GM21619 (cell line): ENCODE data around the gene TH.
"Not testable (repeated sequence)": the region's sequence is repeated elsewhere in the genome, so short reads cannot be mapped to it uniquely, and the experiment has no call there.

Source experiments
- ATAC-seq: cut with Tn5 transposase; IDR thresholded peaks from one replicate; pipeline ENCODE4 v1.9.1; 2021; ENCODE audit not compliant: unreplicated experiment

TH gene

GRCh38 chr11:2179516-2179915 is 7.9 kb upstream of the TH start:
- no peak for ATAC-seq

GRCh38 chr11:2178906-2179494 is 7.4 kb upstream of the TH start:
- ATAC-seq: no peak

GRCh38 chr11:2178055-2178773 is 6.6 kb upstream of the TH start:
- ATAC-seq: not testable (repeated sequence)

GRCh38 chr11:2177076-2177475 is 5.5 kb upstream of the TH start:
- ATAC-seq: no peak

GRCh38 chr11:2176389-2176900 is 4.8 kb upstream of the TH start:
- ATAC-seq: no peak

DNA sequence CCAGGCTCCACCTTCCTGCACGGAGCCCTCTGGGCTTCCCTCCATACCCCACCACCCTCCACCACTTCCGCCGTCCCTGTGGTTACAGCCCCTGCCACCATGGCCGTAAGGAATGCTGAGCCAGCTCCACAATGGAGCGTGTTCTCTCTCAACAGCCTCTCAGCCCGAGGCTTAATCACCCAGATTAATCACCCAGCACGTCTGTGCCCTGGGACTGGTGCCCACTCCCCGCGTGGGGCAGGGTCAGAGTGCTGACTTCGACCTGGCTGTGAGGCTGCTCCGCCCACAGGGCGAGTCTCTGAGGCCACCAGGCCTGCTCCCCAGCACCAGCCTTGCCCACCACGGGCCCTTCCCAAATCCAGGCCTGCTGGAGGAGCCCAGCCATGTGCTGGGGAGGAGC is 4.0 kb upstream of the TH start:
- no peak for ATAC-seq

- no peak for ATAC-seq
These were observed 2.7 kb upstream of the TH start for GRCh38 chr11:2174361-2174760.

DNA sequence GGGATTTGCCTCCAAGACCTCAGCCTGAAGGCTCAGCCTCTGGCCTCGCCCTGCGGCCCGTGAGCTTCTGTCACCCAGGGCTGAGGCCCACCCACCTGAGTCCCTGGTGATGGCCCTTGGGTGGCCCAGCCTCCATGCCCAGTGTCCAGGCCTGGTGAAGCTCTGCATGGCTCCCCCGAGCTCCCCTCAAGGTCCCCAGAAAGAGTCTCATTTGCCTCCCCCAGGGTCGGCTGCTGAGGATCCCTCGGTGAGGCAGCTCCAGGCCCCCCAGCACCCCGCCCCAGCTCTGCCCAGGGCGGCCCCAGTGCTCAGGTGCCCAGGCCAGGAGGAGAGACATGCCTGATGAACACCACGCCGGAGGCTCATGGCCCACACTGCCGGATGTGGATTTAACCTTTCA is 2.1 kb upstream of the TH start:
- ATAC-seq: no peak

DNA sequence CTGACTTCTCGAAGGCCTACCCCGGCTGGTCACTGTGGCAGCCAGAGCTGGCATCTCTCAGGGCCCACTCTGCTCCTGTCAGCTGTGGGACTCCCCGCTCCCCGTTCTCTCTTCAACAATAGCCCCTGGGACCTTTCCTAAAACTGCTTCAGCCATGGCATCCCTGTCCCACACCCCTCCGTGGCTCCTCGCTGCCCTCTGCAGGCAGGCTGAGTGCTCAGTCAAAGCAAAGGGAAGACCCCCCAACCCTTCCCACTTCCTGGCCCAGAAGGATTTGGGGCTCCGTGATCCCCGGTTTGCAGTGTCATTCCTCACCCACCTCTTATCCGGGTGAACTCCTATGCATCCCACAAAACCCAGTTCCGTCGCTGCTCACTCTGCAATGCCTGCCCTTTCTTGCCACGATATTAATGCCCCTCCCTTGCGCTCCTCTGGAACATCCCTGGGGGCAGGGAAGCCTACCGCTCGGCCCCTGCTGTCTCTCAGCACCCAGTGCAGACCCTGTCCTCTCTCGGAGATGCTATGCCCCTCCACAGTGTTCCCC is 1.6 kb upstream of the TH start:
- ATAC-seq: no peak

- ATAC-seq: no peak
These were observed 1.1 kb upstream of the TH start for GRCh38 chr11:2172676-2173075.

DNA sequence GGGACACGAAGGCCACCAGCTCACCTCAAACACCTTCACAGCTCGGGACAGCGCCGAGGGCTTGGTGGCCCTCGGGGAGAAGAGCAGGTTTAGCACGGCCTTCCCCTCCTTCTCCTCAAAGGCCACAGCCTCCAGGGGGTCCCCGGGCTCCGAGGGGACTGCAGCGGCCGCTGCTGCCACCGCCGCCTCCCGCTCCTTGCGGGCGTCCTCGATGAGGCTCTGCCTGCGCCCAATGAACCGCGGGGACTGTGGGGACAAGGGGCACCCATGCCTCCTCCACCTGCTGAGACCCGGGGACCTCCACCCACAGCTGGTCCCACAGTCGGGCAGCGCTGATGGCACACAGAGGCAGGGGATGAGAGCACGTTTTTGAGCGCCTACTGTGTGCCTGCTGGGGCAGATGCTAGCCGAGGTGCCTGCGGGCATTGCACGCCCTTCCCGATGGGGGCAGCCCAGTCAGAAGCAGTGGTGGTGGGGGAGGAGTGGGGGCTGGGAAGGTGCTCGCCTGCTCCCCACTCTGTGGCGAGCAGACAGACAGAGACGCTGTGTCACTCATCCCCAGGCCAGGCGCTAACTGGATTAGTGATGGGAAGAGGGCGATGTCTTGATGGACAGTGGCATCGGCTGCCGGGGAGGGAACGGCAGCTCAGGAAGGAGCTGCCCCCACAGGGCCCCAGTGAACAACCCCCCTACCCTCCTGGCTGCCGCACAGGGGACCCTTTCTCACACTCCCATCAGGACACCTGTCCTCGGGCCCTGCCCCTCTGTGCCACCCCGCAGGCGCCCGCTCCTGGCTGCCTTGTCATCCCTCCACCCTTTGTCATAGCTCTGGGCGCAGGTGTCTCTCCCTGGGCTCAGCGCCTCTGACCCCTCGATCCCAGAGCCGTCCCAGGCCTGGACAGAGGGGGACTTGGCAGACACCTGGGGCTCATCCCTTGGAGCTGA is 1.7 kb downstream of the TH start:
- ATAC-seq: no peak

DNA sequence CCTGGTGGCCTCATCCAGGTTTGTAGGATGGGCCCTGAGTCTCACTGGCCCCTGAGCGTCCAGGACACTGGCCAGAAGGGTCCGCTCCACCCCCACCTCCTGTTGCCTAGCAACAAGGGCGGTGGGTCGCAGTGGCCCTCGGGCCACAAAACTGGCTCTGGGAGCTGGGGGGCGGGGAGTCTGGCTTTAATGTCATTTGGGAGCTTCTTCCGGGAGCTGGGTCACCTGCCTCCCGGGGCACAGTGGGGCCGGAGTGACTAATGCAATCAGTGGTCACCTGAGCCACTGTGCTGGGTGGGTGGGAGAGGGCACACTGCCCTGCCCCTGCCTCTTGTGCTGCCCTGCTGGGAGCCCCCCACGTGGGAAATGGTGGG is 2.6 kb downstream of the TH start:
- no peak for ATAC-seq

GRCh38 chr11:2168286-2169004 is 3.2 kb downstream of the TH start:
- ATAC-seq: no peak

- no peak for ATAC-seq
These were observed 4.2 kb downstream of the TH start for GRCh38 chr11:2167141-2168045.

- ATAC-seq: no peak
These were observed 5.3 kb downstream of the TH start for GRCh38 chr11:2166091-2166851.

DNA sequence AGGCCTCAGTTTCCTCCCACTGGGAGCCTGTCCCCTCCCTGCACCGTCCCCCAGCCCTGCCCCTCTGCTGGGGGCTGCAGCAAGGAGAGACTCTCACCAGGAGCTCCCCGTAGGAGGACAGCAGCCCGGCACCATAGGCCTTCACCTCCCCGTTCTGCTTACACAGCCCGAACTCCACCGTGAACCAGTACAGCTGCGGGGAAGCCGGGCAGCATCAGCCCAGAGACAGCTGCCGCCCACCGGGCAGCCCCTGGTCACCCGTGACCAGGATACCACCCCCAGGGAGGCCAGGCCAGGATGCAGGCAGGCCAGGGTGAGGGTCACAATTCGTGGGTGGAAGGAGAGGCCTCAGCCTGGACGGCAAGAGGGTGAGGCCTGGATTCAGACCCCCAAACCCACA is 6.0 kb downstream of the TH start:
- no peak for ATAC-seq

GRCh38 chr11:2164861-2165555 is 6.6 kb downstream of the TH start:
- no peak for ATAC-seq

GRCh38 chr11:2164081-2164480 is 7.5 kb downstream of the TH start:
- no peak for ATAC-seq
